GM23338 (cell line): ENCODE measurements around the gene EEPD1. TPM values are rescaled to one million over a fixed set of nuclear protein-coding genes. Genes with fewer than 3 reads are reported as not detected.

Experiments used
- CREB1 ChIP-seq: fragments of 250-450 bp; sonication (Bioruptor Pico); IDR thresholded peaks from 2 replicates; pipeline ENCODE4 v1.5.0; 2020; ENCODE audit warnings: low read depth, mild to moderate bottlenecking, moderate library complexity
- ETS1 ChIP-seq: IDR thresholded peaks from 2 replicates; pipeline ENCODE4 v1.6.1; 2016; ENCODE audit warnings: antibody characterized with exemption
- EZH2phosphoT487 ChIP-seq: fragments of 200-600 bp; sonication (generic); IDR thresholded peaks from one replicate; pipeline ENCODE4 v1.8.1; 2018; ENCODE audit warnings: antibody characterized with exemption; ENCODE audit not compliant: unreplicated experiment
- POLR2AphosphoS5 ChIP-seq: IDR thresholded peaks from 2 replicates; pipeline ENCODE4 v1.6.1; 2016; ENCODE audit warnings: antibody characterized with exemption, low read depth
- STAT1 ChIP-seq: IDR thresholded peaks from one replicate; pipeline ENCODE4 v1.6.1; 2016; ENCODE audit warnings: antibody characterized with exemption; ENCODE audit not compliant: unreplicated experiment
- polyA plus RNA-seq: library from polyadenylated mRNA; unstranded; fragments of >200 nt; fragmentation: Nextera tagmentation; extraction: Ambion mirVana; gene quantifications from 2 replicates; pipeline ENCODE4 v1.2.1, GENCODE V29; 2016
- total RNA-seq: library from RNA; depleted of rRNA; stranded (reverse); fragments of >200 nt; shearing (Covaris generic); gene quantifications from 2 replicates; pipeline ENCODE4 v1.2.3, GENCODE V29; 2014
- TF ChIP-seq, protein P1 (sequence below): fragments of 250-450 bp; sonication (Bioruptor Pico); IDR thresholded peaks from 2 replicates; pipeline ENCODE4 v1.5.0; 2020; ENCODE audit warnings: mild to moderate bottlenecking, moderate library complexity

EEPD1 gene
- total and polyA plus RNA-seq, 2 experiments from 2014 or later, result 4.1 to 17.1 TPM

DNA sequence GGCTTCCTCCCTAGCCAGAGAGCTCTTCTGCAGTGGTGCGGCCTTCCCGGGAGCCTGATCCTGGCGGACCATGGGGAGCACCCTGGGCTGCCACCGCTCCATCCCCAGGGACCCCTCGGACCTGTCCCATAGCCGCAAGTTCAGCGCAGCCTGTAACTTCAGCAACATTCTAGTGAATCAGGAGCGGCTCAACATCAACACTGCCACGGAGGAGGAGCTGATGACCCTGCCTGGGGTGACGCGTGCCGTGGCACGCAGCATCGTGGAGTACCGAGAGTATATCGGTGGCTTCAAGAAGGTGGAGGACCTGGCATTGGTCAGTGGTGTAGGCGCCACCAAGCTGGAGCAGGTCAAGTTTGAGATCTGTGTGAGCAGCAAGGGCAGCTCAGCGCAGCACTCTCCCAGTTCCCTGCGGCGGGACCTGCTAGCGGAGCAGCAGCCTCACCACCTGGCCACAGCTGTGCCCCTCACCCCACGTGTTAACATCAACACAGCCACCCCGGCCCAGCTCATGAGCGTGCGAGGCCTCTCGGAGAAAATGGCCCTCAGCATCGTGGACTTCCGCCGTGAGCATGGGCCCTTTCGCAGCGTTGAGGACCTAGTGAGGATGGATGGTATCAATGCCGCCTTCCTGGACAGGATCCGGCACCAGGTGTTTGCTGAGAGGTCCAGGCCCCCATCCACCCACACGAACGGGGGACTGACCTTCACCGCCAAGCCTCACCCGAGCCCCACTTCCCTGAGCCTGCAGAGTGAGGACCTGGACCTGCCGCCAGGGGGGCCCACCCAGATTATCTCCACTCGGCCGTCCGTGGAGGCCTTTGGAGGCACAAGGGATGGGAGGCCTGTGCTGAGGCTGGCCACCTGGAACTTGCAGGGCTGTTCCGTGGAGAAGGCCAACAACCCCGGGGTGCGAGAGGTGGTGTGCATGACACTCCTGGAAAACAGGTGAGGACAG lies 1.5 kb downstream of the EEPD1 start (continued):
- TF ChIP-seq, protein P1, sequence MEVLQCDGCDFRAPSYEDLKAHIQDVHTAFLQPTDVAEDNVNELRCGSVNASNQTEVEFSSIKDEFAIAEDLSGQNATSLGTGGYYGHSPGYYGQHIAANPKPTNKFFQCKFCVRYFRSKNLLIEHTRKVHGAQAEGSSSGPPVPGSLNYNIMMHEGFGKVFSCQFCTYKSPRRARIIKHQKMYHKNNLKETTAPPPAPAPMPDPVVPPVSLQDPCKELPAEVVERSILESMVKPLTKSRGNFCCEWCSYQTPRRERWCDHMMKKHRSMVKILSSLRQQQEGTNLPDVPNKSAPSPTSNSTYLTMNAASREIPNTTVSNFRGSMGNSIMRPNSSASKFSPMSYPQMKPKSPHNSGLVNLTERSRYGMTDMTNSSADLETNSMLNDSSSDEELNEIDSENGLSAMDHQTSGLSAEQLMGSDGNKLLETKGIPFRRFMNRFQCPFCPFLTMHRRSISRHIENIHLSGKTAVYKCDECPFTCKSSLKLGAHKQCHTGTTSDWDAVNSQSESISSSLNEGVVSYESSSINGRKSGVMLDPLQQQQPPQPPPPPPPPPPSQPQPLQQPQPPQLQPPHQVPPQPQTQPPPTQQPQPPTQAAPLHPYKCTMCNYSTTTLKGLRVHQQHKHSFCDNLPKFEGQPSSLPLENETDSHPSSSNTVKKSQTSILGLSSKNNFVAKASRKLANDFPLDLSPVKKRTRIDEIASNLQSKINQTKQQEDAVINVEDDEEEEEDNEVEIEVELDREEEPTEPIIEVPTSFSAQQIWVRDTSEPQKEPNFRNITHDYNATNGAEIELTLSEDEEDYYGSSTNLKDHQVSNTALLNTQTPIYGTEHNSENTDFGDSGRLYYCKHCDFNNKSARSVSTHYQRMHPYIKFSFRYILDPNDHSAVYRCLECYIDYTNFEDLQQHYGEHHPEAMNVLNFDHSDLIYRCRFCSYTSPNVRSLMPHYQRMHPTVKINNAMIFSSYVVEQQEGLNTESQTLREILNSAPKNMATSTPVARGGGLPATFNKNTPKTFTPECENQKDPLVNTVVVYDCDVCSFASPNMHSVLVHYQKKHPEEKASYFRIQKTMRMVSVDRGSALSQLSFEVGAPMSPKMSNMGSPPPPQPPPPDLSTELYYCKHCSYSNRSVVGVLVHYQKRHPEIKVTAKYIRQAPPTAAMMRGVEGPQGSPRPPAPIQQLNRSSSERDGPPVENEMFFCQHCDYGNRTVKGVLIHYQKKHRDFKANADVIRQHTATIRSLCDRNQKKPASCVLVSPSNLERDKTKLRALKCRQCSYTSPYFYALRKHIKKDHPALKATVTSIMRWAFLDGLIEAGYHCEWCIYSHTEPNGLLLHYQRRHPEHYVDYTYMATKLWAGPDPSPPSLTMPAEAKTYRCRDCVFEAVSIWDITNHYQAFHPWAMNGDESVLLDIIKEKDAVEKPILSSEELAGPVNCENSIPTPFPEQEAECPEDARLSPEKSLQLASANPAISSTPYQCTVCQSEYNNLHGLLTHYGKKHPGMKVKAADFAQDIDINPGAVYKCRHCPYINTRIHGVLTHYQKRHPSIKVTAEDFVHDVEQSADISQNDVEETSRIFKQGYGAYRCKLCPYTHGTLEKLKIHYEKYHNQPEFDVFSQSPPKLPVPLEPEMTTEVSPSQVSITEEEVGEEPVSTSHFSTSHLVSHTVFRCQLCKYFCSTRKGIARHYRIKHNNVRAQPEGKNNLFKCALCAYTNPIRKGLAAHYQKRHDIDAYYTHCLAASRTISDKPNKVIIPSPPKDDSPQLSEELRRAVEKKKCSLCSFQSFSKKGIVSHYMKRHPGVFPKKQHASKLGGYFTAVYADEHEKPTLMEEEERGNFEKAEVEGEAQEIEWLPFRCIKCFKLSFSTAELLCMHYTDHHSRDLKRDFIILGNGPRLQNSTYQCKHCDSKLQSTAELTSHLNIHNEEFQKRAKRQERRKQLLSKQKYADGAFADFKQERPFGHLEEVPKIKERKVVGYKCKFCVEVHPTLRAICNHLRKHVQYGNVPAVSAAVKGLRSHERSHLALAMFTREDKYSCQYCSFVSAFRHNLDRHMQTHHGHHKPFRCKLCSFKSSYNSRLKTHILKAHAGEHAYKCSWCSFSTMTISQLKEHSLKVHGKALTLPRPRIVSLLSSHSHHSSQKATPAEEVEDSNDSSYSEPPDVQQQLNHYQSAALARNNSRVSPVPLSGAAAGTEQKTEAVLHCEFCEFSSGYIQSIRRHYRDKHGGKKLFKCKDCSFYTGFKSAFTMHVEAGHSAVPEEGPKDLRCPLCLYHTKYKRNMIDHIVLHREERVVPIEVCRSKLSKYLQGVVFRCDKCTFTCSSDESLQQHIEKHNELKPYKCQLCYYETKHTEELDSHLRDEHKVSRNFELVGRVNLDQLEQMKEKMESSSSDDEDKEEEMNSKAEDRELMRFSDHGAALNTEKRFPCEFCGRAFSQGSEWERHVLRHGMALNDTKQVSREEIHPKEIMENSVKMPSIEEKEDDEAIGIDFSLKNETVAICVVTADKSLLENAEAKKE (CRISPR knock-in tag), result no peak
- TF ChIP-seq POLR2AphosphoS5, result no peak
- no peak for TF ChIP-seq EZH2phosphoT487
- no peak for TF ChIP-seq ETS1
- no peak for TF ChIP-seq STAT1
- TF ChIP-seq CREB1 (CRISPR knock-in tag), result no peak
